Measurements from ENCODE around the gene POLD4.

- TF ChIP-seq CTCF (IDR thresholded peaks at IDR 0.05; ENCODE audit: borderline replicate concordance, extremely low read depth, low read length, poor library complexity, severe bottlenecking) (peak; percentile 25), EZH2 (IDR thresholded peaks at IDR 0.05; ENCODE audit: borderline replicate concordance, low read depth, low read length, severe bottlenecking) (no peak)
Measured at GRCh38 chr11:67373648-67374570, 20.6 kb upstream of the POLD4 start.
